ENCODE measurements around the gene TPO. TPM values are rescaled to one million over a fixed set of nuclear protein-coding genes. Genes with fewer than 3 reads are reported as not detected.

TPO gene
- total RNA-seq, 4 donors from 2014 or later, result 6.7 to 14.5 (median 11.3) TPM

- no peak overlapping the region for H3K27ac ChIP-seq
- H3K4me3 ChIP-seq, result no peak overlapping the region
- H3K36me3 ChIP-seq, result no peaks in the 10 kb centered on the region
- WGBS, 2 donors (ENCODE audit: low coverage in 1 of 2), result 94 to 97% methylated on average over 8 to 12 of the region's 22 CpGs
- H3K27me3 ChIP-seq, result peaks cover 12% of the 10 kb centered on the region
- no peaks in the 10 kb centered on the region for H3K9me3 ChIP-seq
- H3K4me1 ChIP-seq, result no peaks in the 10 kb centered on the region
- ATAC-seq, result no peak
- no peak for TF ChIP-seq CTCF (IDR thresholded peaks at IDR 0.05)
- TF ChIP-seq POLR2A (IDR thresholded peaks at IDR 0.05), result no peak
Measured at GRCh38 chr2:1484131-1484884, 71.0 kb downstream of the TPO start.

- Histone ChIP-seq H3K27me3 (peaks cover 13% of the 10 kb centered on the region), H3K27ac (no peak overlapping the region), H3K36me3 (no peaks in the 10 kb centered on the region), H3K4me3 (no peak overlapping the region), H3K9me3 (no peaks in the 10 kb centered on the region), H3K4me1 (no peaks in the 10 kb centered on the region)
- TF ChIP-seq POLR2AphosphoS5 (IDR thresholded peaks at IDR 0.05) (no peak), EP300 (IDR thresholded peaks at IDR 0.05) (no peak), CTCF (IDR thresholded peaks at IDR 0.05) (no peak), POLR2A (IDR thresholded peaks at IDR 0.05) (no peak)
- WGBS, 2 donors (ENCODE audit: low coverage in 1 of 2), result 80 to 86% methylated on average over 1 to 7 of the region's 11 CpGs
- ATAC-seq, result no peak
Measured at GRCh38 chr2:1486670-1487069, 73.4 kb downstream of the TPO start.

GRCh38 chr2:1487758-1488157 is 74.5 kb downstream of the TPO start:
- WGBS, 2 donors (ENCODE audit: low coverage in 1 of 2), result 47 to 64% methylated on average over 3 to 6 of the region's 9 CpGs
- Histone ChIP-seq H3K27ac (no peak overlapping the region), H3K9me3 (no peaks in the 10 kb centered on the region), H3K4me3 (no peak overlapping the region), H3K36me3 (no peaks in the 10 kb centered on the region), H3K27me3 (peaks cover 13% of the 10 kb centered on the region), H3K4me1 (no peaks in the 10 kb centered on the region)
- TF ChIP-seq POLR2AphosphoS5 (IDR thresholded peaks at IDR 0.05), result no peak
- no peak for TF ChIP-seq CTCF (IDR thresholded peaks at IDR 0.05)
- TF ChIP-seq POLR2A (IDR thresholded peaks at IDR 0.05), result no peak
- no peak for TF ChIP-seq EP300 (IDR thresholded peaks at IDR 0.05)
- no peak for ATAC-seq

- peaks cover 13% of the 10 kb centered on the region for H3K27me3 ChIP-seq
- no peak for TF ChIP-seq POLR2AphosphoS5 (IDR thresholded peaks at IDR 0.05)
- no peak for TF ChIP-seq CTCF (IDR thresholded peaks at IDR 0.05)
- no peak for TF ChIP-seq POLR2A (IDR thresholded peaks at IDR 0.05)
- no peak for TF ChIP-seq EP300 (IDR thresholded peaks at IDR 0.05)
- 64 to 66% methylated on average over 5 of the region's 11 CpGs for WGBS, 2 donors (ENCODE audit: low coverage in 1 of 2)
Measured at GRCh38 chr2:1488181-1488671, 75.0 kb downstream of the TPO start.

GRCh38 chr2:1488851-1489250 is 75.6 kb downstream of the TPO start:
- Histone ChIP-seq H3K27ac (no peak overlapping the region), H3K27me3 (peaks cover 13% of the 10 kb centered on the region), H3K9me3 (no peaks in the 10 kb centered on the region), H3K4me1 (no peaks in the 10 kb centered on the region), H3K36me3 (no peaks in the 10 kb centered on the region), H3K4me3 (no peak overlapping the region)
- TF ChIP-seq POLR2AphosphoS5 (IDR thresholded peaks at IDR 0.05) (no peak), POLR2A (IDR thresholded peaks at IDR 0.05) (no peak), CTCF (IDR thresholded peaks at IDR 0.05) (no peak), EP300 (IDR thresholded peaks at IDR 0.05) (no peak)
- 79% methylated on average over 2 of the region's 6 CpGs; no CpG with 5 or more reads in 1 of the 2 donors for WGBS, 2 donors (ENCODE audit: low coverage in 1 of 2)
- ATAC-seq, result no peak

More at GRCh38 chr2:1488181-1488671, 75.0 kb downstream of the TPO start:
- Histone ChIP-seq H3K4me3 (no peak overlapping the region), H3K9me3 (no peaks in the 10 kb centered on the region), H3K4me1 (no peaks in the 10 kb centered on the region), H3K27ac (no peak overlapping the region), H3K36me3 (no peaks in the 10 kb centered on the region)
- no peak for ATAC-seq
